ENCODE results near the gene AMIGO3.

The AMIGO3 gene

GRCh38 chr3:49738067-49738713 is 18.7 kb upstream of the AMIGO3 start:
- Histone ChIP-seq H3K9me3 (ENCODE audit: low read length) (no peaks in the 10 kb centered on the region), H3K4me3 (ENCODE audit: low read length) (no peak overlapping the region), H3K4me1 (ENCODE audit: insufficient read depth, low read length) (no peaks in the 10 kb centered on the region), H3K27me3 (ENCODE audit: insufficient read depth, low read length) (no peaks in the 10 kb centered on the region), H2AFZ (ENCODE audit: low read depth, low read length) (no peak overlapping the region), H3K36me3 (ENCODE audit: insufficient read depth, low read length) (peaks cover 53% of the 10 kb centered on the region)

DNA sequence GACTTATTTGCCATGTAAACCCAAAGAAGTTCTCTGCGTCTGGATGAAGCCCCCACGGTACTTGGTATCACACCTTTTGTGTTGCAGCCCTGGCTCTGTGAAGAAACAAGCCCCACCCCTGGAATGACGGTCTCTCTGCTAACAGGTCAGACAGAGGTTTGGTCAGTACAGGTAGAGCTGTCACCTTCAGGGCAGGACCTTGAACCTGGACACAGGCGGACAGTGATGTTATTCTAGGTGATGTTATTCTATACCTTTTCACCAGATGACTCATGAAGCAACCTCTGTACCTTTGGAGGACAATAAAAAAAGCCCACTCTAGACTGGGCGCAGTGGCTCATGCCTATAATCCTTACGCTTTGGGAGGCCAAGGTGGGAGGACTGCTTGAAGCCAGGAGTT is 15.3 kb upstream of the AMIGO3 start:
- Histone ChIP-seq H3K27me3 (ENCODE audit: insufficient read depth, low read length) (no peaks in the 10 kb centered on the region), H3K4me1 (ENCODE audit: insufficient read depth, low read length) (no peaks in the 10 kb centered on the region), H3K36me3 (ENCODE audit: insufficient read depth, low read length) (peaks cover 66% of the 10 kb centered on the region), H3K9me3 (ENCODE audit: low read length) (no peaks in the 10 kb centered on the region), H2AFZ (ENCODE audit: low read depth, low read length) (no peak overlapping the region), H3K4me3 (ENCODE audit: low read length) (no peak overlapping the region)

GRCh38 chr3:49733551-49733950 is 14.1 kb upstream of the AMIGO3 start:
- Histone ChIP-seq H3K27me3 (ENCODE audit: insufficient read depth, low read length) (no peaks in the 10 kb centered on the region), H3K4me1 (ENCODE audit: insufficient read depth, low read length) (no peaks in the 10 kb centered on the region), H3K9me3 (ENCODE audit: low read length) (no peaks in the 10 kb centered on the region), H3K36me3 (ENCODE audit: insufficient read depth, low read length) (peaks cover 61% of the 10 kb centered on the region), H3K4me3 (ENCODE audit: low read length) (no peak overlapping the region), H2AFZ (ENCODE audit: low read depth, low read length) (no peak overlapping the region)

GRCh38 chr3:49732597-49732996 is 13.1 kb upstream of the AMIGO3 start:
- peaks cover 60% of the 10 kb centered on the region for H3K36me3 ChIP-seq (ENCODE audit: insufficient read depth, low read length)
- H3K4me3 ChIP-seq (ENCODE audit: low read length): no peak overlapping the region
- H3K27me3 ChIP-seq (ENCODE audit: insufficient read depth, low read length): no peaks in the 10 kb centered on the region
- H2AFZ ChIP-seq (ENCODE audit: low read depth, low read length): no peak overlapping the region
- no peaks in the 10 kb centered on the region for H3K4me1 ChIP-seq (ENCODE audit: insufficient read depth, low read length)
- H3K9me3 ChIP-seq (ENCODE audit: low read length): no peaks in the 10 kb centered on the region

DNA sequence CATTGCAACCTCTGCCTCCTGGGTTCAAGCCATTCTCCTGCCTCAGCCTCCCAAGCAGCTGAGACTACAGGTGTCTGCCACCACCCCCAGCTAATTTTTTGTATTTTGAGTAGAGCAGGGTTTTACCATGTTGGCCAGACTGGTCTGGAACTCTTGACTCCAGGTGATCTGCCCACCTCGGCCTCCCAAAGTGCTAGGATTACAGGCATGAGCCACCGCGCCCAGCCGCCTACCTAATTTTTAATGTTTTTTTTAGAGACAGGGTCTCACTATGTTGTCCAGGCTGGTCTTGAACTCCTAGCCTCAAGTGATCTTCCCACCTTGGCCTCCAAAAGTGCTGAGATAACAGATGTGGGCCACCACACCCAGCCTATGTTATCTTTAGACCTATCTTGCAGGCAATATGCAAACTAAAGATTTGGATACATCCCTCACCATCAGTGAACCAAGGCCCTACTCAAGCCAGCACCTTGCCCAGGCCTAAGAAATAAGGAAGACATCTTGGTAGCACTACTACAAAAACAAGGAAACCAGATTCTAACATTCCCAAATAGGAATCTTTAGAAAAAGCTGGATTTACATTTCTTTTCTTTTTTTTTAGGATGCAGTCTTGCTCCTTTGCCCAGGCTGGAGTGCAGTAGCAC is 10.6 kb upstream of the AMIGO3 start:
- Histone ChIP-seq H3K4me3 (ENCODE audit: low read length) (no peak overlapping the region), H3K27me3 (ENCODE audit: insufficient read depth, low read length) (no peaks in the 10 kb centered on the region), H2AFZ (ENCODE audit: low read depth, low read length) (no peak overlapping the region), H3K36me3 (ENCODE audit: insufficient read depth, low read length) (peaks cover 72% of the 10 kb centered on the region), H3K9me3 (ENCODE audit: low read length) (no peaks in the 10 kb centered on the region), H3K4me1 (ENCODE audit: insufficient read depth, low read length) (no peaks in the 10 kb centered on the region)

- no peaks in the 10 kb centered on the region for H3K9me3 ChIP-seq (ENCODE audit: low read length)
- H3K4me3 ChIP-seq (ENCODE audit: low read length): no peak overlapping the region
- no peaks in the 10 kb centered on the region for H3K27me3 ChIP-seq (ENCODE audit: insufficient read depth, low read length)
- no peak overlapping the region for H2AFZ ChIP-seq (ENCODE audit: low read depth, low read length)
- H3K4me1 ChIP-seq (ENCODE audit: insufficient read depth, low read length): peaks cover 15% of the 10 kb centered on the region
- H3K36me3 ChIP-seq (ENCODE audit: insufficient read depth, low read length): peaks cover 53% of the 10 kb centered on the region
Observed at GRCh38 chr3:49727924-49728361, 8.5 kb upstream of the AMIGO3 start.

- H3K4me1 ChIP-seq (ENCODE audit: insufficient read depth, low read length): peaks cover 21% of the 10 kb centered on the region
- H3K27me3 ChIP-seq (ENCODE audit: insufficient read depth, low read length): no peaks in the 10 kb centered on the region
- no peak overlapping the region for H3K4me3 ChIP-seq (ENCODE audit: low read length)
- no peaks in the 10 kb centered on the region for H3K9me3 ChIP-seq (ENCODE audit: low read length)
- H3K36me3 ChIP-seq (ENCODE audit: insufficient read depth, low read length): peaks cover 51% of the 10 kb centered on the region
- H2AFZ ChIP-seq (ENCODE audit: low read depth, low read length): no peak overlapping the region
Observed at GRCh38 chr3:49727154-49727923, 7.9 kb upstream of the AMIGO3 start.

- H3K36me3 ChIP-seq (ENCODE audit: insufficient read depth, low read length): peaks cover 55% of the 10 kb centered on the region
- H3K4me3 ChIP-seq (ENCODE audit: low read length): no peak overlapping the region
- no peaks in the 10 kb centered on the region for H3K27me3 ChIP-seq (ENCODE audit: insufficient read depth, low read length)
- peaks cover 21% of the 10 kb centered on the region for H3K4me1 ChIP-seq (ENCODE audit: insufficient read depth, low read length)
- H3K9me3 ChIP-seq (ENCODE audit: low read length): no peaks in the 10 kb centered on the region
- H2AFZ ChIP-seq (ENCODE audit: low read depth, low read length): no peak overlapping the region
Observed at GRCh38 chr3:49725906-49726681, 6.6 kb upstream of the AMIGO3 start.

GRCh38 chr3:49724586-49724985 is 5.1 kb upstream of the AMIGO3 start:
- Histone ChIP-seq H3K4me1 (ENCODE audit: insufficient read depth, low read length) (peaks cover 21% of the 10 kb centered on the region), H3K9me3 (ENCODE audit: low read length) (no peaks in the 10 kb centered on the region), H3K27me3 (ENCODE audit: insufficient read depth, low read length) (no peaks in the 10 kb centered on the region), H3K4me3 (ENCODE audit: low read length) (peak overlapping the region; percentile 92), H3K36me3 (ENCODE audit: insufficient read depth, low read length) (peaks cover 60% of the 10 kb centered on the region), H2AFZ (ENCODE audit: low read depth, low read length) (peak overlapping the region; percentile 78)

- peaks cover 65% of the 10 kb centered on the region for H3K36me3 ChIP-seq (ENCODE audit: insufficient read depth, low read length)
- peaks cover 21% of the 10 kb centered on the region for H3K4me1 ChIP-seq (ENCODE audit: insufficient read depth, low read length)
- H3K4me3 ChIP-seq (ENCODE audit: low read length): peak within 1 kb of the TSS; percentile 92
- no peaks in the 10 kb centered on the region for H3K27me3 ChIP-seq (ENCODE audit: insufficient read depth, low read length)
- H2AFZ ChIP-seq (ENCODE audit: low read depth, low read length): peak within 1 kb of the TSS; percentile 78
- no peaks in the 10 kb centered on the region for H3K9me3 ChIP-seq (ENCODE audit: low read length)
Observed at GRCh38 chr3:49723628-49724551, 4.4 kb upstream of the AMIGO3 start, which contains the start of gene GMPPB. Gene GMPPB, minus strand, starts transcription at chr3:49723951. Its CDS starts 225 bp downstream, at chr3:49723726.

- peaks cover 69% of the 10 kb centered on the region for H3K36me3 ChIP-seq (ENCODE audit: insufficient read depth, low read length)
- no peaks in the 10 kb centered on the region for H3K9me3 ChIP-seq (ENCODE audit: low read length)
- peaks cover 21% of the 10 kb centered on the region for H3K4me1 ChIP-seq (ENCODE audit: insufficient read depth, low read length)
- no peaks in the 10 kb centered on the region for H3K27me3 ChIP-seq (ENCODE audit: insufficient read depth, low read length)
- peak overlapping the region; percentile 92 for H3K4me3 ChIP-seq (ENCODE audit: low read length)
- H2AFZ ChIP-seq (ENCODE audit: low read depth, low read length): peak overlapping the region; percentile 60
Observed at GRCh38 chr3:49723296-49723627, 3.8 kb upstream of the AMIGO3 start.

GRCh38 chr3:49722896-49723295 is 3.4 kb upstream of the AMIGO3 start:
- Histone ChIP-seq H3K9me3 (ENCODE audit: low read length) (no peaks in the 10 kb centered on the region), H3K27me3 (ENCODE audit: insufficient read depth, low read length) (no peaks in the 10 kb centered on the region), H3K36me3 (ENCODE audit: insufficient read depth, low read length) (peaks cover 69% of the 10 kb centered on the region), H3K4me1 (ENCODE audit: insufficient read depth, low read length) (peaks cover 21% of the 10 kb centered on the region), H3K4me3 (ENCODE audit: low read length) (peak overlapping the region; percentile 92), H2AFZ (ENCODE audit: low read depth, low read length) (no peak overlapping the region)
